GM23248 (cell line): ENCODE data around the gene ZNF483. TPM values are rescaled to one million over a fixed set of nuclear protein-coding genes. Genes with fewer than 3 reads are reported as not detected.

Source experiments
- DNase-seq: peaks from one replicate; pipeline ENCODE4 v3.0.0-alpha.2; 2015
- H2AFZ ChIP-seq: fragments of 200-600 bp; sonication (generic); 2 replicates; pipeline ENCODE4 v1.6.1; 2016; ENCODE audit warnings: antibody characterized with exemption
- H3F3A ChIP-seq: fragments of 200-600 bp; sonication (generic); 2 replicates; pipeline ENCODE4 v1.6.1; 2016; ENCODE audit warnings: mild to moderate bottlenecking, antibody characterized with exemption, mixed run types; ENCODE audit not compliant: insufficient read depth
- H3K27ac ChIP-seq: fragments of 200-600 bp; sonication (generic); 2 replicates; pipeline ENCODE4 v1.5.1; 2016; ENCODE audit warnings: mild to moderate bottlenecking
- H3K27me3 ChIP-seq: fragments of 200-600 bp; sonication (generic); replicated peaks from 2 replicates; pipeline ENCODE4 v1.6.1; 2016; ENCODE audit warnings: mild to moderate bottlenecking; ENCODE audit not compliant: insufficient read depth
- H3K36me3 ChIP-seq: fragments of 200-600 bp; sonication (generic); 2 replicates; pipeline ENCODE4 v1.6.1; 2016; ENCODE audit warnings: low read depth, mild to moderate bottlenecking
- H3K4me1 ChIP-seq: fragments of 200-600 bp; sonication (generic); 2 replicates; pipeline ENCODE4 v1.6.1; 2016; ENCODE audit warnings: mild to moderate bottlenecking; ENCODE audit not compliant: insufficient read depth
- H3K4me2 ChIP-seq: fragments of 200-600 bp; sonication (generic); one replicate; pipeline ENCODE4 v1.6.1; 2016; ENCODE audit warnings: mild to moderate bottlenecking; ENCODE audit not compliant: unreplicated experiment
- H3K4me3 ChIP-seq: fragments of 200-600 bp; sonication (generic); 2 replicates; pipeline ENCODE4 v1.5.1; 2016; ENCODE audit warnings: mild to moderate bottlenecking
- H3K79me2 ChIP-seq: fragments of 200-600 bp; sonication (generic); 2 replicates; pipeline ENCODE4 v1.6.1; 2016; ENCODE audit warnings: mild to moderate bottlenecking; ENCODE audit not compliant: insufficient read depth
- H3K9ac ChIP-seq: fragments of 200-600 bp; sonication (generic); 2 replicates; pipeline ENCODE4 v1.6.1; 2016; ENCODE audit warnings: mild to moderate bottlenecking
- H3K9me2 ChIP-seq: fragments of 200-600 bp; sonication (generic); 2 replicates; pipeline ENCODE4 v1.6.1; 2016; ENCODE audit warnings: mixed run types, mild to moderate bottlenecking, moderate library complexity; ENCODE audit not compliant: insufficient read depth
- H3K9me3 ChIP-seq: fragments of 200-600 bp; sonication (generic); one replicate; pipeline ENCODE4 v1.6.1; 2017; ENCODE audit warnings: low read depth
- H4K20me1 ChIP-seq: fragments of 200-600 bp; sonication (generic); 2 replicates; pipeline ENCODE4 v1.6.0; 2016; ENCODE audit not compliant: insufficient read depth
- EZH2 ChIP-seq: fragments of 200-600 bp; sonication (generic); IDR thresholded peaks from 2 replicates; pipeline ENCODE4 v1.6.1; 2018; ENCODE audit warnings: antibody characterized with exemption, mild to moderate bottlenecking; ENCODE audit not compliant: insufficient read depth, poor library complexity, severe bottlenecking
- EZH2phosphoT487 ChIP-seq: fragments of 200-600 bp; sonication (generic); IDR thresholded peaks from 2 replicates; pipeline ENCODE4 v1.6.1; 2018; ENCODE audit warnings: antibody characterized with exemption, moderate library complexity, mild to moderate bottlenecking, low read depth; ENCODE audit not compliant: insufficient read depth
- WGBS, 2 experiments: methylation state at CpG; one replicate each; pipeline ENCODE4 v1.1.6; 2015 to 2017; ENCODE audit warnings: low lambda C conversion rate in 2 of 2, low coverage in 1 of 2; ENCODE audit errors: missing lambda C conversion rate in 2 of 2; 5-methylcytosine and 5-hydroxymethylcytosine counted together
- in situ Hi-C: fragments of 300-500 bp; cut with MboI; formaldehyde crosslinking; loops from 2 replicates; pipeline ENCODE4 v1.15.0; 2020
- polyA plus RNA-seq: library from polyadenylated mRNA; unstranded; fragments of >200 nt; fragmentation: Nextera tagmentation; extraction: Ambion mirVana; gene quantifications from 2 replicates; pipeline ENCODE4 v1.2.1, GENCODE V29; 2016
- total RNA-seq: library from RNA; depleted of rRNA; stranded (reverse); fragments of >200 nt; shearing (Covaris generic); gene quantifications from 2 replicates; pipeline ENCODE4 v1.2.3, GENCODE V29; 2014

Gene ZNF483
- total and polyA plus RNA-seq, 2 experiments from 2014 or later = 0.32 to 0.49 TPM

- DNase-seq = no peak
These were observed 8.9 kb upstream of the ZNF483 start for GRCh38 chr9:111516061-111516465.

DNA sequence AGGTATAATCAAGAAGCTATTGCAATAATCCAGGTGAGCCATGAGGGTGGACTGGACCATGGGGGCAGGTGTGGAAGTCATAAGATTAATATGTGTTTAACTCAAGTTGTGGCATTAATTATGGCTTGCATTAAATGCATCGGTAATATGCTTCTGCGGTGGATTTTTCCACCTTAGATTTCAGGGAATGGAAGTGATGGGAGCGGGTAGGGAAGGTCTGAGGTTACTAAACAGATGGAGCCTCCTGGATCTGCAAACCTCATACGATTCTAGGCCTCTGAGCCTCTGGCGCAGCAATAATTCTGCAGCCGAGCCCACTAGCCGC, 286 bp upstream of the ZNF483 start:
- WGBS, 2 experiments = 17 to 19% methylated on average over 7 of the region's 7 CpGs
- H3F3A ChIP-seq = peaks cover 6% of the 10 kb centered on the region
- H3K36me3 ChIP-seq = no peaks in the 10 kb centered on the region
- DNase-seq = no peak
- no peaks in the 10 kb centered on the region for H3K9me2 ChIP-seq
- no peaks in the 10 kb centered on the region for H4K20me1 ChIP-seq
- H3K9ac ChIP-seq = peak overlapping the region; percentile 59
- no peaks in the 10 kb centered on the region for H3K4me1 ChIP-seq
- H3K27ac ChIP-seq = no peak overlapping the region
- peak overlapping the region; percentile 89 for H2AFZ ChIP-seq
- no peaks in the 10 kb centered on the region for H3K9me3 ChIP-seq
- in situ Hi-C loops = no loop called here
- no peak for TF ChIP-seq EZH2
- TF ChIP-seq EZH2phosphoT487 = no peak
- peak overlapping the region; percentile 73 for H3K4me3 ChIP-seq
- H3K4me2 ChIP-seq = peak overlapping the region; percentile 94
- H3K27me3 ChIP-seq = no peaks in the 10 kb centered on the region
- H3K79me2 ChIP-seq = no peaks in the 10 kb centered on the region

More at GRCh38 chr9:111516061-111516465, 8.9 kb upstream of the ZNF483 start:
- Histone ChIP-seq H3K79me2 (no peaks in the 10 kb centered on the region), H3K9me2 (no peaks in the 10 kb centered on the region), H4K20me1 (no peaks in the 10 kb centered on the region), H3K27me3 (no peaks in the 10 kb centered on the region), H2AFZ (no peak overlapping the region), H3K36me3 (no peaks in the 10 kb centered on the region), H3K4me2 (no peak overlapping the region), H3K9me3 (no peaks in the 10 kb centered on the region), H3K4me3 (no peak overlapping the region), H3K27ac (no peak overlapping the region), H3K9ac (no peak overlapping the region), H3K4me1 (no peaks in the 10 kb centered on the region), H3F3A (no peaks in the 10 kb centered on the region)
- WGBS, 2 experiments = 65 to 78% methylated on average over 2 of the region's 2 CpGs
- TF ChIP-seq EZH2 (no peak), EZH2phosphoT487 (no peak)
- in situ Hi-C loops = no loop called here

- Histone ChIP-seq H3K27ac (no peak overlapping the region), H3F3A (peaks cover 6% of the 10 kb centered on the region), H3K4me3 (no peak overlapping the region), H4K20me1 (no peaks in the 10 kb centered on the region), H3K4me1 (no peaks in the 10 kb centered on the region), H3K9me2 (no peaks in the 10 kb centered on the region), H3K9me3 (no peaks in the 10 kb centered on the region), H3K79me2 (no peaks in the 10 kb centered on the region), H3K9ac (no peak overlapping the region), H3K36me3 (no peaks in the 10 kb centered on the region), H3K4me2 (no peak overlapping the region), H2AFZ (no peak overlapping the region), H3K27me3 (no peaks in the 10 kb centered on the region)
- TF ChIP-seq EZH2 = no peak
- TF ChIP-seq EZH2phosphoT487 = no peak
- 79% methylated on average over 2 of the region's 2 CpGs for WGBS, 2 experiments
- peak; percentile 47 for DNase-seq
- in situ Hi-C loops = no loop called here
These were observed 2.4 kb downstream of the ZNF483 start for GRCh38 chr9:111527347-111527746.

DNA sequence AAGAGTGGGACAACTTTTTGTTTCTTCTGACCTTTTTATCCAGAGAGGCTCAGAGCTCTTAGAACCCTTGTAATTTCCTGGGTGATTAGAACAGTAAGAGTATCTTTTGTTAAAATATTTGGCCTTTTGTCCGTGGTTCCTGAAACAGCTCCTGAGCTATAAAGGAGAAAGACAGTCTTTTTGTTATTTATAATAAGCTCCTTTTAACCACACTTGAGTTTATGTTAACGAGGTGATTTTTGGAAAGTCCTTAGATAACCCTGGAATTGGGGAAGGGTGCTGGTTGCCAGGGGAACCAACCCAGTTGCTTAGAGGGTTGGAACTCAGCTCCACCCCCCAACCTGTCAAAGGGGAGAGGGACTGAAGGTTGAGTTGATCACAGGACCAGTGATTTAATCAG, 4.8 kb downstream of the ZNF483 start:
- peaks cover 6% of the 10 kb centered on the region for H3F3A ChIP-seq
- no peak overlapping the region for H3K9ac ChIP-seq
- no peak overlapping the region for H3K4me3 ChIP-seq
- no peak overlapping the region for H3K4me2 ChIP-seq
- no peaks in the 10 kb centered on the region for H3K9me3 ChIP-seq
- H3K36me3 ChIP-seq = 0 out of 2 replicates have a peak, but pooled peaks cover 4% of the 10 kb centered on the region
- TF ChIP-seq EZH2phosphoT487 (no peak), EZH2 (no peak)
- no peaks in the 10 kb centered on the region for H3K79me2 ChIP-seq
- H3K27me3 ChIP-seq = no peaks in the 10 kb centered on the region
- H3K27ac ChIP-seq = no peak overlapping the region
- WGBS, 2 experiments = 31 to 39% methylated on average over 2 of the region's 2 CpGs
- no peaks in the 10 kb centered on the region for H3K9me2 ChIP-seq
- no peak for DNase-seq
- no peaks in the 10 kb centered on the region for H4K20me1 ChIP-seq
- no peak overlapping the region for H2AFZ ChIP-seq
- in situ Hi-C loops = no loop called here
- H3K4me1 ChIP-seq = no peaks in the 10 kb centered on the region

DNA sequence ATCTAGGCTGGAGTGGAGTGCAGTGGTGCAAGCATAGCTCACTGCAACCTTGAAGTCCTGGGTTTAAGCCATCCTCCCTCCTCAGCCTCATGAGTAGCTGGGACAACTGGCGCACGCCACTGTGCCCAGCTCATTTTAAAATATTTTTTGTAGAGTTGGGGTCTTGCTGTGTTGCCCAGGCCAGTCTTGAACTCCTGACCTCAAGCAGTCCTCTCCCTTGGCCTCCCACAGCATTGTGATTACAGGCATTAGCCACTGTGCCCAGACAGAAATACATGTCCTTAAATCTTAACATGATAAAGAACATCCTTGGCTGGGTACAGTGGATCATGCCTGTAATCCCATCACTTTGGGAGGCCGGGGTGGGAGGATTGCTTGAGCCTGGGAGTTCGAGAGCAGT, 6.7 kb downstream of the ZNF483 start:
- no peak overlapping the region for H3K4me2 ChIP-seq
- no peak for DNase-seq
- H4K20me1 ChIP-seq = no peaks in the 10 kb centered on the region
- H3K9me2 ChIP-seq = no peaks in the 10 kb centered on the region
- peaks cover 6% of the 10 kb centered on the region for H3F3A ChIP-seq
- H3K79me2 ChIP-seq = no peaks in the 10 kb centered on the region
- 0 out of 2 replicates have a peak, but pooled peaks cover 4% of the 10 kb centered on the region for H3K36me3 ChIP-seq
- TF ChIP-seq EZH2phosphoT487 = no peak
- no peak for TF ChIP-seq EZH2
- in situ Hi-C loops = no loop called here
- no peak overlapping the region for H3K27ac ChIP-seq
- H3K4me3 ChIP-seq = no peak overlapping the region
- no peaks in the 10 kb centered on the region for H3K4me1 ChIP-seq
- no peak overlapping the region for H2AFZ ChIP-seq
- H3K9ac ChIP-seq = no peak overlapping the region
- H3K27me3 ChIP-seq = no peaks in the 10 kb centered on the region
- H3K9me3 ChIP-seq = no peaks in the 10 kb centered on the region
- 63 to 81% methylated on average over 4 of the region's 4 CpGs for WGBS, 2 experiments
